Choroid plexus epithelial cell (primary cell): Measurements from ENCODE around the gene TEX10.

Source experiments
- DNase-seq: peaks from one replicate; pipeline ENCODE4 v3.0.0-alpha.2; 2010; ENCODE audit warnings: low read depth
- H3K4me3 ChIP-seq: 2 replicates; pipeline ENCODE4 v1.5.1; 2011; ENCODE audit warnings: low read depth, mild to moderate bottlenecking, control low read depth, low read length, moderate library complexity
- CTCF ChIP-seq: conservative IDR thresholded peaks from 2 replicates; pipeline ENCODE4 v1.5.1; 2011; ENCODE audit warnings: low read depth, mild to moderate bottlenecking, control low read depth, inconsistent platforms, low read length, moderate library complexity

TEX10 gene

GRCh38 chr9:100364013-100364412 lies 11.3 kb upstream of the TEX10 start:
- no peak for DNase-seq
- no peak for TF ChIP-seq CTCF
- H3K4me3 ChIP-seq: no peak overlapping the region

GRCh38 chr9:100359057-100359456 lies 6.3 kb upstream of the TEX10 start:
- H3K4me3 ChIP-seq: no peak overlapping the region
- TF ChIP-seq CTCF: no peak
- no peak for DNase-seq

- DNase-seq: no peak
- H3K4me3 ChIP-seq: no peak overlapping the region
- no peak for TF ChIP-seq CTCF
Measured at GRCh38 chr9:100357501-100357900, 4.8 kb upstream of the TEX10 start.

GRCh38 chr9:100355561-100355960 lies 2.8 kb upstream of the TEX10 start:
- no peak for TF ChIP-seq CTCF
- no peak overlapping the region for H3K4me3 ChIP-seq
- DNase-seq: no peak

- no peak for TF ChIP-seq CTCF
- no peak overlapping the region for H3K4me3 ChIP-seq
- DNase-seq: no peak
Measured at GRCh38 chr9:100354121-100354800, 1.5 kb upstream of the TEX10 start.

- TF ChIP-seq CTCF: no peak
Measured at GRCh38 chr9:100352201-100352726, 478 bp downstream of the TEX10 start.

GRCh38 chr9:100351508-100351907 lies 1.2 kb downstream of the TEX10 start:
- TF ChIP-seq CTCF: no peak
- peak overlapping the region; percentile 66 for H3K4me3 ChIP-seq
- no peak for DNase-seq

More at GRCh38 chr9:100352201-100352726, 478 bp downstream of the TEX10 start:
- peak; percentile 13 for DNase-seq
- peak overlapping the region; percentile 66 for H3K4me3 ChIP-seq
